Sigmoid colon (tissue), 4 donors: ENCODE measurements around the gene ARFIP1.

Experiments used
- POLR2A ChIP-seq, 2 donors: fragments of 450-650 bp; IDR thresholded peaks; one replicate each; pipeline ENCODE4 v1.6.1; 2016; ENCODE audit warnings: antibody characterized with exemption in 2 of 2, mild to moderate bottlenecking in 2 of 2, moderate library complexity in 2 of 2
- POLR2AphosphoS5 ChIP-seq, 4 donors: sonication (generic); formaldehyde crosslinking; IDR thresholded peaks; one replicate each; pipeline ENCODE4 v1.6.1; 2017; ENCODE audit warnings: antibody characterized with exemption in 4 of 4
- TF ChIP-seq, protein P1 (sequence below), 4 experiments: fragments of 450-650 bp in 3 of 4; fragments of 200-600 bp in 1 of 4; IDR thresholded peaks; one replicate each; pipeline ENCODE4 v1.5.1; 2016 to 2019; ENCODE audit warnings: antibody characterized with exemption in 4 of 4, mild to moderate bottlenecking in 3 of 4, moderate library complexity in 2 of 4

DNA sequence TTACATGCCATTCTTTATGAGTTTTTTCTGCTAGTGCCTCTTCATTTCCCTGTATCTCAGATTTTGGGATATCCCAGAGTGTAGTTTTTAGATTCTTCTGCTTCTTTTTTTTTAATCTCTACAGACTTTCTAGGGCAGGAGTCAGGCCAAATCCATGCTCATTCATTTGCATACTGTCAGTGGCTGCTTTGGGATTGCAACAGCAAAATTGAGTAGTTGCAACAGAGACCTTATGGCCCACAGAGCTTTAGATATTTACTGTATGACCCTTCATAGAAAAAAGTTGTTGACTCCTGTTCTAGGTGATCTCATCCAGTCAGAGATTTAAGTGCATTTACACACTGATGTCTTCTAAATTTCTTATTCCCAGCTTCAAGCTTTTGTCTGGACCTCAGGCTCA lies 35.3 kb downstream of the ARFIP1 start:
- TF ChIP-seq, protein P1, sequence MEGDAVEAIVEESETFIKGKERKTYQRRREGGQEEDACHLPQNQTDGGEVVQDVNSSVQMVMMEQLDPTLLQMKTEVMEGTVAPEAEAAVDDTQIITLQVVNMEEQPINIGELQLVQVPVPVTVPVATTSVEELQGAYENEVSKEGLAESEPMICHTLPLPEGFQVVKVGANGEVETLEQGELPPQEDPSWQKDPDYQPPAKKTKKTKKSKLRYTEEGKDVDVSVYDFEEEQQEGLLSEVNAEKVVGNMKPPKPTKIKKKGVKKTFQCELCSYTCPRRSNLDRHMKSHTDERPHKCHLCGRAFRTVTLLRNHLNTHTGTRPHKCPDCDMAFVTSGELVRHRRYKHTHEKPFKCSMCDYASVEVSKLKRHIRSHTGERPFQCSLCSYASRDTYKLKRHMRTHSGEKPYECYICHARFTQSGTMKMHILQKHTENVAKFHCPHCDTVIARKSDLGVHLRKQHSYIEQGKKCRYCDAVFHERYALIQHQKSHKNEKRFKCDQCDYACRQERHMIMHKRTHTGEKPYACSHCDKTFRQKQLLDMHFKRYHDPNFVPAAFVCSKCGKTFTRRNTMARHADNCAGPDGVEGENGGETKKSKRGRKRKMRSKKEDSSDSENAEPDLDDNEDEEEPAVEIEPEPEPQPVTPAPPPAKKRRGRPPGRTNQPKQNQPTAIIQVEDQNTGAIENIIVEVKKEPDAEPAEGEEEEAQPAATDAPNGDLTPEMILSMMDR (IDR thresholded peaks at IDR 0.05), result no peak
- TF ChIP-seq POLR2A (IDR thresholded peaks at IDR 0.05) (no peak), POLR2AphosphoS5 (IDR thresholded peaks at IDR 0.05) (no peak)
